Trophoblast cell (in vitro differentiated cells and primary cell): Measurements from ENCODE around the gene STAP1.
"Not testable (repeated sequence)": the region's sequence is repeated elsewhere in the genome, so short reads cannot be mapped to it uniquely, and the experiment has no call there.

Source experiments
- DNase-seq, 2 donors: peaks; one replicate each; pipeline ENCODE4 v3.0.0-alpha.2; 2016
- H2AFZ ChIP-seq: 2 replicates; pipeline ENCODE4 v1.6.1; 2013; ENCODE audit warnings: low read length, moderate library complexity, mild to moderate bottlenecking; ENCODE audit not compliant: insufficient read depth, poor library complexity
- H2AK5ac ChIP-seq: 2 replicates; pipeline ENCODE4 v1.6.1; 2013; ENCODE audit warnings: mild to moderate bottlenecking, low read length
- H2BK120ac ChIP-seq: 2 replicates; pipeline ENCODE4 v1.6.1; 2013; ENCODE audit warnings: low read length, mild to moderate bottlenecking, moderate library complexity; ENCODE audit not compliant: insufficient read depth, poor library complexity
- H2BK12ac ChIP-seq: 2 replicates; pipeline ENCODE4 v1.6.1; 2013; ENCODE audit warnings: mild to moderate bottlenecking, low read length, moderate library complexity
- H2BK5ac ChIP-seq: 2 replicates; pipeline ENCODE4 v1.6.1; 2013; ENCODE audit warnings: low read length, low read depth, moderate library complexity, mild to moderate bottlenecking; ENCODE audit not compliant: poor library complexity
- H3K14ac ChIP-seq: 2 replicates; pipeline ENCODE4 v1.6.1; 2013; ENCODE audit warnings: mild to moderate bottlenecking, low read length
- H3K18ac ChIP-seq: 2 replicates; pipeline ENCODE4 v1.6.1; 2013; ENCODE audit warnings: mild to moderate bottlenecking, low read length
- H3K23ac ChIP-seq: 2 replicates; pipeline ENCODE4 v1.6.1; 2013; ENCODE audit warnings: low read length
- H3K27ac ChIP-seq: 2 replicates; pipeline ENCODE4 v1.5.1; 2013; ENCODE audit warnings: low read depth, mild to moderate bottlenecking, inconsistent platforms, low read length, moderate library complexity
- H3K27me3 ChIP-seq: 2 replicates; pipeline ENCODE4 v1.6.1; 2013; ENCODE audit warnings: inconsistent platforms, mild to moderate bottlenecking, low read length, moderate library complexity; ENCODE audit not compliant: insufficient read depth
- H3K36me3 ChIP-seq, 2 experiments: 1 replicate in 1 of 2; 2 replicates in 1 of 2; pipeline ENCODE4 v1.6.1; 2013; ENCODE audit warnings: low read length in 2 of 2, mild to moderate bottlenecking in 2 of 2, moderate library complexity in 1 of 2; ENCODE audit not compliant: insufficient read depth in 2 of 2, control insufficient read depth in 1 of 2
- H3K4ac ChIP-seq: 2 replicates; pipeline ENCODE4 v1.6.1; 2013; ENCODE audit warnings: low read depth, mild to moderate bottlenecking, low read length, moderate library complexity
- H3K4me1 ChIP-seq, 2 experiments: 1 replicate in 1 of 2; 2 replicates in 1 of 2; pipeline ENCODE4 v1.6.1; 2013; ENCODE audit warnings: low read length in 2 of 2, mild to moderate bottlenecking in 2 of 2, moderate library complexity in 1 of 2; ENCODE audit not compliant: insufficient read depth in 2 of 2, control insufficient read depth in 1 of 2
- H3K4me2 ChIP-seq: 2 replicates; pipeline ENCODE4 v1.6.1; 2013; ENCODE audit warnings: inconsistent platforms, mild to moderate bottlenecking, low read length, moderate library complexity
- H3K4me3 ChIP-seq: 2 replicates; pipeline ENCODE4 v1.5.1; 2013; ENCODE audit warnings: mild to moderate bottlenecking, low read depth, low read length, inconsistent platforms
- H3K79me1 ChIP-seq: one replicate; pipeline ENCODE4 v1.6.1; 2013; ENCODE audit warnings: low read length
- H3K79me2 ChIP-seq: 2 replicates; pipeline ENCODE4 v1.6.1; 2013; ENCODE audit warnings: low read length, mild to moderate bottlenecking; ENCODE audit not compliant: control insufficient read depth, insufficient read depth, poor library complexity
- H3K9ac ChIP-seq: 2 replicates; pipeline ENCODE4 v1.6.1; 2013; ENCODE audit warnings: mild to moderate bottlenecking, low read length
- H3K9me3 ChIP-seq: 2 replicates; pipeline ENCODE4 v1.6.1; 2013; ENCODE audit warnings: low read depth, mild to moderate bottlenecking, control low read depth, inconsistent platforms, low read length; ENCODE audit not compliant: insufficient read depth
- H4K12ac ChIP-seq: 2 replicates; pipeline ENCODE4 v1.6.1; 2013; ENCODE audit warnings: low read depth, mild to moderate bottlenecking, low read length, moderate library complexity
- H4K8ac ChIP-seq: 2 replicates; pipeline ENCODE4 v1.6.1; 2013; ENCODE audit warnings: low read depth, mild to moderate bottlenecking, low read length, moderate library complexity
- H4K91ac ChIP-seq: one replicate; pipeline ENCODE4 v1.6.1; 2013; ENCODE audit warnings: low read depth, mild to moderate bottlenecking, low read length, moderate library complexity
- WGBS: extraction: QIAGEN DNeasy Blood & Tissue Kit; methylation state at CpG from one replicate; pipeline ENCODE4 v1.1.7; 2013; ENCODE audit warnings: missing lambda C conversion rate; ENCODE audit not compliant: insufficient read length, insufficient coverage; ENCODE audit errors: extremely low coverage; 5-methylcytosine and 5-hydroxymethylcytosine counted together

Gene STAP1

GRCh38 chr4:67522230-67522629 lies 36.3 kb upstream of the STAP1 start:
- no CpG with 5 or more reads among the region's 2 CpGs for WGBS
- no peak overlapping the region for H3K4me2 ChIP-seq

GRCh38 chr4:67522851-67523671 lies 35.5 kb upstream of the STAP1 start:
- Histone ChIP-seq H3K9ac (no peak overlapping the region), H3K14ac (no peak overlapping the region), H3K27ac (no peak overlapping the region), H2AFZ (no peak overlapping the region), H3K4me3 (no peak overlapping the region), H3K18ac (no peak overlapping the region), H3K4ac (no peak overlapping the region), H3K9me3 (no peaks in the 10 kb centered on the region), H2BK120ac (no peak overlapping the region), H4K12ac (no peak overlapping the region), H2BK12ac (no peak overlapping the region), H3K36me3 (peaks cover 2% of the 10 kb centered on the region in 2 experiments), H4K8ac (no peak overlapping the region), H3K4me2 (no peak overlapping the region), H3K23ac (no peak overlapping the region), H3K79me1 (no peaks in the 10 kb centered on the region), H2AK5ac (no peak overlapping the region), H4K91ac (no peak overlapping the region), H3K4me1 (no peaks in the 10 kb centered on the region), H2BK5ac (no peak overlapping the region), H3K27me3 (no peaks in the 10 kb centered on the region), H3K79me2 (no peaks in the 10 kb centered on the region)
- DNase-seq = no peak
- WGBS = no CpG with 5 or more reads among the region's 10 CpGs

More at GRCh38 chr4:67522230-67522629, 36.3 kb upstream of the STAP1 start:
- DNase-seq = no peak
- Histone ChIP-seq H2BK120ac (no peak overlapping the region), H3K14ac (no peak overlapping the region), H4K8ac (no peak overlapping the region), H3K36me3 (peaks cover 4 to 5% of the 10 kb centered on the region in 2 experiments), H3K4ac (no peak overlapping the region), H2AFZ (no peak overlapping the region), H3K18ac (no peak overlapping the region), H3K9ac (no peak overlapping the region), H3K9me3 (no peaks in the 10 kb centered on the region), H3K27ac (no peak overlapping the region), H3K4me3 (no peak overlapping the region), H4K91ac (no peak overlapping the region), H3K4me1 (no peaks in the 10 kb centered on the region), H2BK5ac (no peak overlapping the region), H4K12ac (no peak overlapping the region), H3K79me1 (no peaks in the 10 kb centered on the region), H3K27me3 (no peaks in the 10 kb centered on the region), H3K79me2 (no peaks in the 10 kb centered on the region), H2BK12ac (no peak overlapping the region), H2AK5ac (no peak overlapping the region), H3K23ac (no peak overlapping the region)

- H3K4me2 ChIP-seq, H3K4me1 ChIP-seq: not testable (repeated sequence)
Observed at GRCh38 chr4:67524140-67524539, 34.4 kb upstream of the STAP1 start.

GRCh38 chr4:67531379-67531962 lies 27.1 kb upstream of the STAP1 start:
- H3K4me2 ChIP-seq = no peak overlapping the region
- H3K27me3 ChIP-seq = no peaks in the 10 kb centered on the region
- no peak overlapping the region for H3K4ac ChIP-seq
- no peaks in the 10 kb centered on the region for H3K79me1 ChIP-seq
- H2AFZ ChIP-seq = no peak overlapping the region
- no peak overlapping the region for H4K12ac ChIP-seq
- H3K9ac ChIP-seq = no peak overlapping the region
- H3K14ac ChIP-seq = no peak overlapping the region
- no peak overlapping the region for H3K18ac ChIP-seq
- H2BK12ac ChIP-seq = no peak overlapping the region
- WGBS = no CpG with 5 or more reads among the region's 4 CpGs
- H3K23ac ChIP-seq = no peak overlapping the region
- no peaks in the 10 kb centered on the region for H3K4me1 ChIP-seq
- H4K8ac ChIP-seq = no peak overlapping the region
- no peaks in the 10 kb centered on the region for H3K9me3 ChIP-seq
- H3K4me3 ChIP-seq = no peak overlapping the region
- no peak overlapping the region for H4K91ac ChIP-seq
- peaks cover 2 to 11% of the 10 kb centered on the region in 2 experiments for H3K36me3 ChIP-seq
- H2AK5ac ChIP-seq = no peak overlapping the region
- no peak overlapping the region for H2BK5ac ChIP-seq
- no peak overlapping the region for H3K27ac ChIP-seq
- DNase-seq = no peak
- no peak overlapping the region for H2BK120ac ChIP-seq
- no peaks in the 10 kb centered on the region for H3K79me2 ChIP-seq

More at GRCh38 chr4:67524140-67524539, 34.4 kb upstream of the STAP1 start:
- H3K4me3 ChIP-seq, H3K79me1 ChIP-seq, H3K27me3 ChIP-seq, H3K4ac ChIP-seq, H3K18ac ChIP-seq, H4K8ac ChIP-seq, H2AK5ac ChIP-seq, H3K9ac ChIP-seq, H3K9me3 ChIP-seq, H3K23ac ChIP-seq, H4K12ac ChIP-seq, H2AFZ ChIP-seq, DNase-seq, H3K79me2 ChIP-seq, H2BK5ac ChIP-seq, H2BK12ac ChIP-seq, H3K36me3 ChIP-seq, H3K14ac ChIP-seq, H2BK120ac ChIP-seq, H3K27ac ChIP-seq, H4K91ac ChIP-seq: not testable (repeated sequence)
- no CpG with 5 or more reads among the region's 3 CpGs for WGBS
